Astrocyte (in vitro differentiated cells and primary cell): Measurements from ENCODE around the gene UVRAG.

ENCODE experiments used
- CTCF ChIP-seq: IDR thresholded peaks from 2 replicates; pipeline ENCODE4 v1.5.1; 2011; ENCODE audit warnings: low read depth, mild to moderate bottlenecking, inconsistent platforms, low read length, moderate library complexity; ENCODE audit not compliant: insufficient read depth
- EZH2 ChIP-seq: IDR thresholded peaks from 2 replicates; pipeline ENCODE4 v1.6.1; 2012; ENCODE audit warnings: mild to moderate bottlenecking, low read length, inconsistent platforms; ENCODE audit not compliant: insufficient read depth

GRCh38 chr11:75777461-75778110, 37.4 kb upstream of the UVRAG start:
- TF ChIP-seq CTCF: no peak
- no peak for TF ChIP-seq EZH2
